Measurements from ENCODE around the gene TMEM132A.
A peak's percentile ranks its signal among the peaks of the same experiment; 100 is the strongest.

TMEM132A gene, protein sequence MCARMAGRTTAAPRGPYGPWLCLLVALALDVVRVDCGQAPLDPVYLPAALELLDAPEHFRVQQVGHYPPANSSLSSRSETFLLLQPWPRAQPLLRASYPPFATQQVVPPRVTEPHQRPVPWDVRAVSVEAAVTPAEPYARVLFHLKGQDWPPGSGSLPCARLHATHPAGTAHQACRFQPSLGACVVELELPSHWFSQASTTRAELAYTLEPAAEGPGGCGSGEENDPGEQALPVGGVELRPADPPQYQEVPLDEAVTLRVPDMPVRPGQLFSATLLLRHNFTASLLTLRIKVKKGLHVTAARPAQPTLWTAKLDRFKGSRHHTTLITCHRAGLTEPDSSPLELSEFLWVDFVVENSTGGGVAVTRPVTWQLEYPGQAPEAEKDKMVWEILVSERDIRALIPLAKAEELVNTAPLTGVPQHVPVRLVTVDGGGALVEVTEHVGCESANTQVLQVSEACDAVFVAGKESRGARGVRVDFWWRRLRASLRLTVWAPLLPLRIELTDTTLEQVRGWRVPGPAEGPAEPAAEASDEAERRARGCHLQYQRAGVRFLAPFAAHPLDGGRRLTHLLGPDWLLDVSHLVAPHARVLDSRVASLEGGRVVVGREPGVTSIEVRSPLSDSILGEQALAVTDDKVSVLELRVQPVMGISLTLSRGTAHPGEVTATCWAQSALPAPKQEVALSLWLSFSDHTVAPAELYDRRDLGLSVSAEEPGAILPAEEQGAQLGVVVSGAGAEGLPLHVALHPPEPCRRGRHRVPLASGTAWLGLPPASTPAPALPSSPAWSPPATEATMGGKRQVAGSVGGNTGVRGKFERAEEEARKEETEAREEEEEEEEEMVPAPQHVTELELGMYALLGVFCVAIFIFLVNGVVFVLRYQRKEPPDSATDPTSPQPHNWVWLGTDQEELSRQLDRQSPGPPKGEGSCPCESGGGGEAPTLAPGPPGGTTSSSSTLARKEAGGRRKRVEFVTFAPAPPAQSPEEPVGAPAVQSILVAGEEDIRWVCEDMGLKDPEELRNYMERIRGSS

DNA sequence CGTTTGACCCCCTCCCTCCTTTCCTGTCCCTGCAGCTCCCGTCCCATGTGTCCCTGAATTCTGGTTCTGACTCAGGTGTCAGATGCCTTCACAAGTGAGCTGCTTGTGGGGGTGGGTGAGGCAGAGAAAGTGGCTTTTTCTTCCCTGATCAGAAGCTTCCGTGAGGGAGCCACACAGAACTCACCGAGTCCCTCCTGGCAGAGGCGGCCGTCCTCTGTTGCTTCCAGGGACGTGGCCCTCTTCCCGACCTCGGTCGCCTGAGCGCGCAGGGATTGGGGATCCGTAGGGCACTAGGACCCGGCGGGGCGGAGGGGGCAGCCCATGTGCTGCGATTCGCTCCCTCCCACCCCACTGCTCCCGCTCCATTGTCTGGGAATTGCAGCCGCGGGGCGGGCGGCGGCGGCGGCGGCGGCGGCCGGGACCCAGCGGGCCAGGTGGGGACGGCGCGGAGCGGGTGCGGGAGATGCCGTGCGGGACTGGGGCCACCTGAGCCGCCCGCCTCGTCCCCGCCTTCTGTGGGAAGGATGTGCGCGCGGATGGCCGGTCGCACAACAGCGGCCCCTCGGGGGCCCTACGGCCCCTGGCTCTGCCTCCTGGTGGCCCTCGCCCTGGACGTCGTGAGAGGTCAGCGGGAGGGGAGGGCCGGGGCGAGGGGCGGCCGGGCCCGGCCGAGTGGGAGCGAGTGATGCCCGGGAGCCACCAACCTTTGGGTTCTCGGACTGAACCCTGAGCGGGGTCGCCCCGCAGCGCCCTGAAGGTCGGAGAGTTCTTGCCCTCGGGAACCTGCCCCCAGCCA lies at the start of gene TMEM132A:
Gene TMEM132A (plus strand): TSS at position 351 of the 796 bp plus-strand sequence. CDS start 174 bp downstream, at position 525.
- peak; percentile 82 for DNase-seq

DNA sequence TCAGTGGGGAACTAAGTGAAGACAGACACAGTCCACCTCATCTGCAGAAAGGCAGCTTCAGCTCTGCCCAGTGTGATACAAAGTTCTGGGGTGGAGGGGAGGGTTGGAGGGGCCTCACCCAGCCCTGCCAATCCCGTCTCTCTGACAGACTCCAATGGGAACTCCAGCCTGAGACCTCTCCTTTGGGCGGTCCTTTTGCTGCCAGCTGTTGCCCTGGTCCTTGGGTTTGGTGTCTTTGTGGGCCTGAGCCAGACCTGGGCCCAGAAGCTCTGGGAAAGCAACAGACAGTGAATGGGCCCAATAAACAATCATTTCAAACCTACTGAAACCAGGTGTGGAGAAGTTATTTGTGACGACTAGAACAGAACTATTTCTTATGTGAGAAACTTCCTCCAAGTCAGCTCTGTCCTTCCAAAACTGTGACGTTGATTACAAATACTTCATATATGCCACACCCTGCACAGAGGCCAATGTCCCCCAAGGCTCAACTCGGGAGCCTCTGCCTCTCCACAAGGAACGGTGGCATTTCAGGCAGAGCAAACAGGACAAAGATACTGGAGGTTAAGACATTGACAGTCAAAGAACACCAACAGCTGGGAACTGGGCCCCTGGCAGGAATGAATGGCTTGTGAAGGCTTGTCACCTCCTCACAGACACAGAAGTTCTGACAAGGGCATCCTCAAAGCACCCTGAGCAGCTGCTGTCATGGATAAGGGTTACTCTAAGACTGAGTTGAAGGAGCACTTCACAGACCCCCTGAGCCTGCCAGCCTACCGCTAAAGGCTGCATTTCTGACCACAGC lies 48.7 kb upstream of the TMEM132A start:
- DNase-seq: no peak

DNA sequence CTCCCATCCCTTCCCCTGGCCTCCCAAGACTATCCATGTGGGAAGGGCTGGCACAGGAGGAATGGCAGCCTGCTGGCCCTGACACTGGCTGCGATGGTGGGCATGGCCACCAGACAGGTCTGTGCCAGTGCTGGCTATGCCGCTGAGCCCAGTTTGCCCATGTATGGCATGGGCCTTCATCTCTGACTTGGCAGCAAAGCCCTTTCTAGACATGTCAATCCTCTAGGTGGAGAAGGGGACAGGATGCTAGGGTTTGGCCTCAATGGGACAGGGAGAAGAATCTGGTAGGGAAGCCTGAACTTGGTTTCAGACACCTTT lies 48.1 kb upstream of the TMEM132A start:
- no peak for DNase-seq

- DNase-seq: no peak
These were observed 45.8 kb upstream of the TMEM132A start for GRCh38 chr11:60878245-60879101.

DNA sequence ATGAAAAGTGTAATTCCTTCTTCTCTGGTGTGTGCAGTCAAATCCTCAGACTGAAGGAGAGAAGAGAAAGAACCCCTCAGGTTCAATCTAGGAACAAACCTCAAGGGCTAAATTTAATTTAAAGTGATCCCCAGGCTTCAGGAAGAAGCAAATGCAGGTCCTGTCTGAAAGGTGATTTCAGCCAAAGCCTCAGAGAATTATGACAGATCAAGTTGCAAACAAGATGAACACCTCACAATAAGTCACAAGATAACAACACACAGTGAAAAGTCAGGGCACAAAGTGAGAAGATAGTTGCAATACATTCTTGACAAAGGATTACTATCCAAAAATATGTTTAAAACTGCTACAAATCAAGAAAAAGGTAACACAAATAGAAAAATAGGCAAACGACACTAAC lies 45.2 kb upstream of the TMEM132A start:
- DNase-seq: no peak

DNA sequence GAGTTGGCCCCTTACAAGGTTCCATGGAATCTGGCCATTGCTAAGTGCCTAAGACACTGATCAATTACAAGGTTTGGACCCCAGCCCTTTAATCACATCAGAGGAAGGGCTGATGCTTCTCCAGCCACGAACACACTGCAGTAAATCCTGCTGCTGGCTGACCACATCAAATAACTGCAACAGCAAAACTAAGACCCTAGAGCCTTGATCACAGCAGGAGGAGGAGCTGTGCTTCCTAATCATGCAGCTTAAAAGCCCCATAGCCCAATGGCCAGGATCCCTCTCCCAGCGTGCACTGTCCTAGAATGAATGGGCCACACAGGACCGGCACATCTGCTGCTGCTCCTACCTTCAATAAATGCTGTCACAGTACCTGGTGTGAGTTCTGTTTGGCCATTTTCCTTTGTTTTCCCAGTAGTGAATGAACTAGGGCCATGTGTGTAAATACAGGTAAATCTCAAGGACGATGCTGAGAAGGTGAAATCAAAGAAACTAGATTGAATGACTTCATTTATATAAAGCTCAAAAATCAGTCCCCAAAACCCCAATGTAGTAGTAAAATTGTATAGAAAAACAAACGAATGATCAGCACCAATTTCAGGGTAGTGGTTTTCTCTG lies 44.2 kb upstream of the TMEM132A start:
- DNase-seq: no peak

DNA sequence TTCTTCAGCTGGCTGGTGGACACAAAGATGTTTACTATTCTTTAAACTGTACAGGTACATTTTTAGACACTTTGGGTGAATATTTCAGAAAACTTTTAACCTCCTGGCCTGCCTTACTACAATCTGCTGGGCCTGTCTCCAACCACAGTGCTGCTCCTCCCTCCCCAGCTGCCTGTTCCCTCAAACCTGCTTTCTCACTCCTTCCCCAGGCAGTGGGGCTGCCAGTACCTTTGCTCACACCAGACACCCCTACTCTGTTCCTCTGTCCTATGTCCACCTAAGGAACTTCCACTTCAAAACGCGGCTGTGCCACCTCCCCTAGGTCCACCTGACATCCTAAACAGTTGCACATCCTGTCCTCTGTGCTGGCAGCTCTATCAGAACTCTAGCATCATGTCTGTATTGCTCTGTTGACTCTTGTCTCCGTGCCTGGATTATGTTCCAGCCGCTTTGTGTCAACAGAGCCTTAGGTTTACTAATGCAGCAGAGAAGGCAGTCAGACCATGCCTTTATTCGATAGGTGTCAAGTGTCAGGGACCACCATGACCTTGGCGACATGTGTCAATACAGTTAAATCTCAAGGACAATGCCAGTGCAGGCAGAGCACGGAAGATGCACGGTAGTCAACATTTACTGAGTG lies 43.5 kb upstream of the TMEM132A start:
- DNase-seq: no peak

DNA sequence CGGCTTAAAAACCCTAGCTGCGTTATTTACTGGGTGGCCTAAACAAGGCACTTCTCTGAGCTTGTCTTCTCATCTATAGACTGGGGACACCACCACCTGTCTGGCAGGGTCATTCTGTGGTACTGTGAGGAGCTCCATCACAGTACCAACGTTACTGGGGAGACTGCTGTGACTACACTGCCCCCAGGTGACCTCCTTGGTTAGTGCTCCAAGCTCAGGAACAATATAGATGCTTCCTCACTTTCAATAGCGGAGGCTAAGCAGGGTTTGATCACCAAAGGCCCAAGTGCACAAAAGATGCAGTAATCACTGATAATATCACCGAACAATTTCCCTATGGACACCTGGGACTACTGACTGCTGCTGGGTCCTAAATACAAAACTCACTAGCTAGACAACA lies 36.7 kb upstream of the TMEM132A start:
- DNase-seq: peak; percentile 71

GRCh38 chr11:60889869-60890311 lies 34.4 kb upstream of the TMEM132A start:
- no peak for DNase-seq

DNA sequence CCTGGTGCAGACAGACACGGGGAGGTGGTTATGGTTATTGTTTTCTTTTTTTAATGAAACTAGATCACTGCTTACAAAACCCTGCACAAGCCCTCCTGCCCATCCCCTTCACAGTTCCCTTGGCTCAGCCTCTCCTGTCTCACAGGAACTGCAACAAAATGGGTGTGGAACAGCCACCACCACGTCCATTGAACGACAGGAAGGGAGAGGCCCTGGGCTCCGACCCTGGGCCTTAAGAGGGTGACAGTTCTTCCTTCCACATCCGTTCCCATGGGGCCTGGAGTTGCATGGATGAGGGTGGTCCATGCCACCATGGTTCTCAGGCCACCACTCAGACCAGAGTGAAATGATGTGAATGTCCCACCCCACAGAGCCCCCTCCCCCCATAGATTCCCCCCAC lies 33.6 kb upstream of the TMEM132A start:
- DNase-seq: no peak

DNA sequence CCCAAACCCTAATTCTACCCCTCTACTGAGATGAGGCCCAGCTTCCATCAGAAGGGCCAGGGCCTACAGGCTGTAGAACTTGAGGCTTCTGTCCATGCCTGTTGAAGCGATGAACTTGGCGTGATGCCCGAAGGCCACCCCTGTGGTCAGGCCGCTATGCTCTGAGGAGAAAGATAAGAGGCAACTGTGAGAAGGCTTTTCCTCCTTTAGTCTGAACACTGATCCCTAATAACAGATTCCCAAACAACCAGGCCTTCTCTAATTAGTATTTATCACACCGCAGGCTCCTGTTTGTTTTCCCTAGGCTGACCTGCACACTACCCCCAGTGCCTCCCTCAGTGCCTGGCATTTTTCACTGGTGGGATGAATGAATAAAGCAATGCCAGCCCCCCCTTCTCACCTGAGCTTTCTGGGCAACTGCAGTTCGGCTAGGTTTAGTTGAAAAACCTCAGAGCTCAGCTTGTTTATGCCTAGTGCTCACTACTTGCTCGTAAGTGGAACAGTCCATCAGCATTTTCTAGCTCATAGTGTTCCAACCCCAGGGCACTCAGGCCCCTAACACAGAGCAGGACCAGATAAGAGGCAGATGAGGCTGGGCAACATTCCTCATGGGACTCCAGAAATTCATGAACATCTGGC lies 33.0 kb upstream of the TMEM132A start:
- DNase-seq: no peak

GRCh38 chr11:60895687-60896086 lies 28.6 kb upstream of the TMEM132A start:
- DNase-seq: no peak

DNA sequence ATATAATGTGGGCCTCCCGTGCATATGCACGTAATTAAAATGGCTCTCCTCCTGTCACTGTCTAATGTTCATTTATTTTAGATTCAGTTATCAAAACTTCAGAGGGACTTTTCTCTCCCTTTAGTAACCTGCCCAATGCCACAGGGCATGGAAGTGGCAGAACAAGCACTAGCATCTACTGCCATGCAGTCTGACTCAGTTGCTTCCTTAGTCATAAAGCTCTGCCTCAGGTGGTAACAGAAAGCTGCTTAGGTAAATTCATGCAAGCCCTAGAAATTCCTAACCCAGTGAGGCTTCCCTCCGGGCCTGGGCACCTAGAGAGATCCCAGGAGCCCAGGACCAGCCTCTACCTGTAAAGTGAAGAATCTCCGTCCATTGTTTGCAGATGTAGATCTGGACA lies 26.8 kb upstream of the TMEM132A start:
- no peak for DNase-seq

- peak; percentile 70 for DNase-seq
These were observed 25.0 kb upstream of the TMEM132A start for GRCh38 chr11:60899046-60899936.

DNA sequence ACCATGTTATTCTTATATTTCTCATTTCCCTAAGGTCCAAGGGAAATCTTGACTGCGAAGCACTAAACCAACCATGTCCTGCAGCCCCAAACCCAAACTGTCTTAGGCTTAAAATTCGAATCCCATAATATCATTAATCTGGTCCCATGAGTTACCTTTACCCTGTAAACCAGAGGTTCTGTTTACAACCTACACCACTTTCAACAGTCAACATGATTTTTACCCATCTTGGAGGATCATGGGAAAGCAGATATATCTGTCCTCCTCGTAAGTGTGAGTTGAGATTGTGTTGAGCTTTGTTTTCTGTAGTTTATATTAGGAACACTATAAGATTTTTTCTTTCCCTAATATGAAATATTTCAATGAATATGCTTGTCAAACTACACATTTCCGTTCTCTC lies 24.3 kb upstream of the TMEM132A start:
- no peak for DNase-seq

DNA sequence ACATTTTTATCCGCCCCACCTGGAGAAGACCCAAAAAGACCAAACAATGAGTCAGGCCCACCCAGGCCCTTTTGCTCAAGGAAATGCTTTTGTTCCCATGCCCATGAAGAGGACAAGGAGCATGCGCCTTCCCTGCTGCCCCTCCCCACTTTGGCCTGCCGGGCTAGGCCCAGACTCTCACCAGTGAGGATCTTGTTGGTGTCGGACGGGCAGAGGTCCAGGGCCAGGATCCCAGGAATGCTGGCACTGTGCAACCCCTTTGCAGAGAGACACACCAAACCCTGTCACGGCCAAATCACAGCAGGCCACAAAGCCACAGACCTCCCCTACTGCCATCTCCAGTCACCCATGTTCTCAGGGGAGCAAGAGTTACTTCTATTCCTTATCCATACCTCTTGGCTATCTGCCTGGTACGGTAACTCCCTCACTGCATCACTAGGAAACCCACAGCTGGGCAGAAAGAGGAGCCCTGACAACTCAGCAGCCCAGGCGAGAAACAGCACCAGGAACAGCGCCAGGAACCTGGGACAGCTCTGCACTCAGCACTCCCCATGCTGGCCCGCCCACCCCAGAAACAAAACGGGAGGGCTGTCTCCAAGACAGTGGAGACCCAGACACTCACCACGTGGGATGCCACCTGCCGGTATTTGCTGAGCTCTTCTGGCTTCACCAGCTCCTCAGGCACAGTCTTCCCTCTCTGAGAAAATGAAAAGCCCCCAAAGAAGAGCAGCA lies 23.4 kb upstream of the TMEM132A start:
- no peak for DNase-seq

GRCh38 chr11:60902625-60903024 lies 21.6 kb upstream of the TMEM132A start:
- no peak for DNase-seq

GRCh38 chr11:60905047-60905446 lies 19.2 kb upstream of the TMEM132A start:
- no peak for DNase-seq

Measured in NCI-H2171 treated with DMSO at 0.1 percent for 48 hours (cell line).